Body of pancreas (tissue), 4 donors: Measurements from ENCODE around the gene DRC1. TPM values are rescaled to one million over a fixed set of nuclear protein-coding genes. Genes with fewer than 3 reads are reported as not detected.
"Not testable (repeated sequence)": the region's sequence is repeated elsewhere in the genome, so short reads cannot be mapped to it uniquely, and the experiment has no call there.

Experiments
- ATAC-seq: fragments of 150-250 bp; one replicate; pipeline ENCODE4 v1.9.1; 2016
- DNase-seq, 4 donors: peaks; one replicate each; pipeline ENCODE4 v3.0.0-alpha.2; 2019
- H3K27ac ChIP-seq, 4 donors: fragments of 200-600 bp; sonication (generic); 1 replicate in 3 of 4; 2 replicates in 1 of 4; pipeline versions ENCODE4 v1.5.1 to v1.6.1; 2016 to 2019; ENCODE audit warnings: mild to moderate bottlenecking in 1 of 4, mixed read lengths in 1 of 4, moderate library complexity in 1 of 4
- H3K27me3 ChIP-seq, 2 donors: fragments of 200-600 bp; sonication (generic); one replicate each; pipeline ENCODE4 v1.6.0; 2016; ENCODE audit warnings: mild to moderate bottlenecking in 1 of 2
- H3K36me3 ChIP-seq, 2 donors: fragments of 200-600 bp; sonication (generic); replicated peaks in 1 of 2; 2 replicates each; pipeline ENCODE4 v1.5.1; 2016; ENCODE audit warnings: low read depth in 2 of 2; ENCODE audit not compliant: insufficient read depth in 1 of 2
- H3K4me1 ChIP-seq: fragments of 200-600 bp; sonication (generic); one replicate; pipeline ENCODE4 v1.6.0; 2016
- H3K4me3 ChIP-seq, 2 donors: fragments of 200-600 bp; sonication (generic); 1 replicate in 1 of 2; 2 replicates in 1 of 2; pipeline ENCODE4 v1.5.1; 2016 to 2019
- H3K9me3 ChIP-seq, 3 donors: fragments of 200-600 bp; sonication (generic); 1 replicate in 2 of 3; 2 replicates in 1 of 3; pipeline ENCODE4 v1.5.1; 2016
- CTCF ChIP-seq, 7 experiments: fragments of 450-650 bp in 4 of 7; fragments of 200-600 bp in 3 of 7; sonication (generic) in 3 of 7; IDR thresholded peaks; one replicate each; pipeline ENCODE4 v1.5.1; 2016 to 2019; ENCODE audit warnings: antibody characterized with exemption in 7 of 7
- POLR2A ChIP-seq, 3 donors: fragments of 450-650 bp; IDR thresholded peaks; one replicate each; pipeline ENCODE4 v1.6.1; 2016; ENCODE audit warnings: antibody characterized with exemption in 3 of 3, mild to moderate bottlenecking in 2 of 3
- WGBS, 2 donors: methylation state at CpG; one replicate each; pipeline ENCODE4 v1.1.5; 2017; 5-methylcytosine and 5-hydroxymethylcytosine counted together
- intact Hi-C: fragments of 100-400 bp; cut with DNase I; formaldehyde crosslinking; loops from one replicate; pipeline ENCODE4 v1.15.1; 2023
- total RNA-seq, 2 donors: library from RNA; depleted of rRNA; stranded (reverse); fragments of >200 nt; gene quantifications; one replicate each; pipeline ENCODE4 v1.1.0, GENCODE V29; 2016

The DRC1 gene
- total RNA-seq, 2 donors from 2014 or later = not detected

GRCh38 chr2:26366957-26367356, 34.8 kb upstream of the DRC1 start:
- WGBS, 2 donors = 89 to 94% methylated on average over 5 of the region's 5 CpGs
- Histone ChIP-seq H3K4me1 (no peaks in the 10 kb centered on the region), H3K4me3 (no peak overlapping the region), H3K27me3 (no peaks in the 10 kb centered on the region), H3K9me3 (no peaks in the 10 kb centered on the region), H3K27ac (no peak overlapping the region), H3K36me3 (peaks cover 2 to 4% of the 10 kb centered on the region in 2 donors)
- intact Hi-C loops = no loop called here
- ATAC-seq = no peak
- TF ChIP-seq POLR2A (IDR thresholded peaks at IDR 0.05) (no peak), CTCF (IDR thresholded peaks at IDR 0.05) (no peak)
- DNase-seq = no peak

DNA sequence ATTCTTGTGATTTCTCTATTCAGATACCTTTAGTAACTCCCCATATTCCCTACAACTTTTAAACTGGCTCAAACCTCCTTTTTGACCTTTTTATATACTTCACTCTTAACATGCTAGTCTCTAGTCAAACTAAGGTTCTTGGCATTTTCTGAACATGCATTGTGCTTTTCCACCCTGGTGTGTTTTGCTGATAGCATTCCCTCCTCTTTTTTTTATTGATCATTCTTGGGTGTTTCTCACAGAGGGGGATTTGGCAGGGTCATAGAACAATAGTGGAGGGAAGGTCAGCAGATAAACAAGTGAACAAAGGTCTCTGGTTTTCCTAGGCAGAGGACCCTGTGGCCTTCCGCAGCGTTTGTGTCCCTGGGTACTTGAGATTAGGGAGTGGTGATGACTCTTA, 32.1 kb upstream of the DRC1 start:
- 92% methylated on average over 2 of the region's 2 CpGs; no CpG with 5 or more reads in 1 of the 2 donors for WGBS, 2 donors
- H3K4me3 ChIP-seq, H3K36me3 ChIP-seq, ATAC-seq, H3K27ac ChIP-seq, intact Hi-C loops, H3K9me3 ChIP-seq, DNase-seq, H3K27me3 ChIP-seq, H3K4me1 ChIP-seq: not testable (repeated sequence)

DNA sequence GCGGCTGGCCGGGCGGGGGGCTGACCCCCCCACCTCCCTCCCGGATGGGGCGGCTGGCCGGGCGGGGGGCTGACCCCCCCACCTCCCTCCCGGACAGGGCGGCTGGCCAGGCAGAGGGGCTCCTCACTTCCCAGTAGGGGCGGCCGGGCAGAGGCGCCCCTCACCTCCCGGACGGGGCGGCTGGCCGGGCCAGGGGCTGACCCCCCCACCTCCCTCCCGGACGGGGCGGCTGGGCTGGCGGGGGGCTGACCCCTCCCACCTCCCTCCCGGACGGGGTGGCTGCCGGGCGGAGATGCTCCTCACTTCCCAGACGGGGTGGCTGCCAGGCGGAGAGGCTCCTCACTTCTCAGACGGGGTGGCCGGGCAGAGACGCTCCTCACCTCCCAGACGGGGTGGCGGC, 30.8 kb upstream of the DRC1 start:
- H3K9me3 ChIP-seq, H3K27me3 ChIP-seq, DNase-seq, ATAC-seq, H3K36me3 ChIP-seq, intact Hi-C loops, H3K4me3 ChIP-seq, H3K4me1 ChIP-seq, H3K27ac ChIP-seq: not testable (repeated sequence)
- WGBS, 2 donors = 90% methylated on average over 11 of the region's 31 CpGs; no CpG with 5 or more reads in 1 of the 2 donors

- intact Hi-C loops = no loop called here
- ATAC-seq = no peak
- WGBS, 2 donors = 82 to 89% methylated on average over 1 of the region's 1 CpG
- Histone ChIP-seq H3K4me1 (no peaks in the 10 kb centered on the region), H3K36me3 (peaks cover 0 to 4% of the 10 kb centered on the region in 2 donors), H3K27ac (no peak overlapping the region), H3K9me3 (no peaks in the 10 kb centered on the region), H3K4me3 (no peak overlapping the region), H3K27me3 (no peaks in the 10 kb centered on the region)
- TF ChIP-seq CTCF (IDR thresholded peaks at IDR 0.05) (no peak), POLR2A (IDR thresholded peaks at IDR 0.05) (no peak)
- no peak for DNase-seq
These were observed 24.9 kb upstream of the DRC1 start for GRCh38 chr2:26376799-26377198.

GRCh38 chr2:26380281-26380680, 21.4 kb upstream of the DRC1 start:
- Histone ChIP-seq H3K27ac (no peak overlapping the region), H3K36me3 (no peaks in the 10 kb centered on the region), H3K27me3 (no peaks in the 10 kb centered on the region), H3K9me3 (no peaks in the 10 kb centered on the region), H3K4me3 (no peak overlapping the region), H3K4me1 (no peaks in the 10 kb centered on the region)
- ATAC-seq = no peak
- intact Hi-C loops = no loop called here
- WGBS, 2 donors = 88 to 91% methylated on average over 2 of the region's 2 CpGs
- no peak for DNase-seq
- no peak for TF ChIP-seq POLR2A (IDR thresholded peaks at IDR 0.05)
- TF ChIP-seq CTCF (IDR thresholded peaks at IDR 0.05) = no peak

DNA sequence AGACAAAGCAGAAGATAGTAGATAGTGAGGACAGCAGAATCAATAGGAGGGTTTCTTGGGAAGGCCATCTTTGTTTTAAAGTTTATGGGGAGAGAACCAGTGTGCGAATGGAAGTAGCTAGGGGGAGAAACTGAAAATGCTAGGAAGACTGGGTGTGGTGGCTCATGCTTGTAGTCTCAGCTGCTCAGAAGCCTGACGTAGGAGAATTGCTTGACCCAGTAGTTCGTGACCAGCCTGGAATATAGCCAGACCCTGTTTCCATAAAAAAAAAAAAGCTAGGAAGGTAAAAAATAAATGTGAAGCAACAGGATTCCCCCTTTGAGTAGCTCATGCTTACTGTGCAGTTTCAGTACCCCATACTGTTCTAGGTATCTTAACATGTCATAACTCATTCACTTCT, 19.2 kb upstream of the DRC1 start:
- no peaks in the 10 kb centered on the region for H3K4me1 ChIP-seq
- H3K27me3 ChIP-seq = no peaks in the 10 kb centered on the region
- no peak overlapping the region for H3K4me3 ChIP-seq
- DNase-seq = no peak
- intact Hi-C loops = no loop called here
- H3K9me3 ChIP-seq = no peaks in the 10 kb centered on the region
- TF ChIP-seq CTCF (IDR thresholded peaks at IDR 0.05) (no peak), POLR2A (IDR thresholded peaks at IDR 0.05) (no peak)
- H3K27ac ChIP-seq = no peak overlapping the region
- WGBS, 2 donors = 93 to 95% methylated on average over 3 of the region's 3 CpGs
- H3K36me3 ChIP-seq = peaks cover 0 to 3% of the 10 kb centered on the region in 2 donors
- no peak for ATAC-seq
